Peyer's patch (tissue), 4 donors: ENCODE measurements around the gene ZG16. TPM values are rescaled to one million over a fixed set of nuclear protein-coding genes. Genes with fewer than 3 reads are reported as not detected.
"Not testable (repeated sequence)": the region's sequence is repeated elsewhere in the genome, so short reads cannot be mapped to it uniquely, and the experiment has no call there.

Experiments used
- DNase-seq, 3 donors: peaks; one replicate each; pipeline ENCODE4 v3.0.0-alpha.2; 2017 to 2019
- H3K27ac ChIP-seq, 4 donors: fragments of 200-600 bp; sonication (generic); one replicate each; pipeline ENCODE4 v1.5.1; 2016 to 2019
- H3K27me3 ChIP-seq, 2 donors: fragments of 200-600 bp; sonication (generic); one replicate each; pipeline ENCODE4 v1.5.1; 2019
- H3K36me3 ChIP-seq, 3 donors: fragments of 200-600 bp; sonication (generic); one replicate each; pipeline ENCODE4 v1.5.1; 2016 to 2019
- H3K4me1 ChIP-seq, 4 donors: fragments of 200-600 bp; sonication (generic); one replicate each; pipeline ENCODE4 v1.5.1; 2016 to 2019
- H3K4me3 ChIP-seq, 4 donors: fragments of 200-600 bp; sonication (generic); 1 replicate in 3 of 4; 2 replicates in 1 of 4; pipeline ENCODE4 v1.5.1; 2016 to 2019; ENCODE audit warnings: mild to moderate bottlenecking in 1 of 4
- H3K9me3 ChIP-seq, 4 donors: fragments of 200-600 bp; sonication (generic); one replicate each; pipeline ENCODE4 v1.5.1; 2016 to 2019; ENCODE audit warnings: mild to moderate bottlenecking in 1 of 4
- POLR2A ChIP-seq, 2 donors: fragments of 450-650 bp; IDR thresholded peaks; one replicate each; pipeline ENCODE4 v1.5.1; 2017; ENCODE audit warnings: antibody characterized with exemption in 2 of 2, mild to moderate bottlenecking in 2 of 2, moderate library complexity in 2 of 2
- total RNA-seq, 4 donors: library from RNA; depleted of rRNA; stranded (reverse); fragments of >200 nt; gene quantifications; one replicate each; pipeline ENCODE4 v1.1.0, GENCODE V29; 2016
- TF ChIP-seq, protein P1 (sequence below), 6 experiments: fragments of 450-650 bp in 4 of 6; fragments of 200-600 bp in 2 of 6; sonication (generic) in 1 of 6; IDR thresholded peaks; one replicate each; pipeline ENCODE4 v1.5.1; 2017 to 2019; ENCODE audit warnings: antibody characterized with exemption in 6 of 6, mild to moderate bottlenecking in 3 of 6, moderate library complexity in 1 of 6

ZG16 gene
- 100 to 1,000 TPM in 3 of 4 donors, 1 to 10 TPM in 1; 9.9 to 585 (median 158) TPM for total RNA-seq

GRCh38 chr16:29777576-29778350 is at the start of gene ZG16:
Gene ZG16 (plus strand): TSS chr16:29778256. CDS start chr16:29779267, 1,011 bp downstream.
- peak within 1 kb of the TSS in 1 of 4 donors; percentile 16 for H3K4me3 ChIP-seq
- H3K9me3 ChIP-seq, result no peaks in the 10 kb centered on the region
- H3K27me3 ChIP-seq, result no peaks in the 10 kb centered on the region
- H3K4me1 ChIP-seq, result no peaks in the 10 kb centered on the region
- H3K36me3 ChIP-seq, result peaks cover 0 to 6% (median 0%) of the 10 kb centered on the region in 3 donors
- H3K27ac ChIP-seq, result peak within 1 kb of the TSS in 2 of 4 donors; percentile 34 to 59
- no peak for DNase-seq
- TF ChIP-seq POLR2A (IDR thresholded peaks at IDR 0.05), result no peak
- TF ChIP-seq, protein P1, sequence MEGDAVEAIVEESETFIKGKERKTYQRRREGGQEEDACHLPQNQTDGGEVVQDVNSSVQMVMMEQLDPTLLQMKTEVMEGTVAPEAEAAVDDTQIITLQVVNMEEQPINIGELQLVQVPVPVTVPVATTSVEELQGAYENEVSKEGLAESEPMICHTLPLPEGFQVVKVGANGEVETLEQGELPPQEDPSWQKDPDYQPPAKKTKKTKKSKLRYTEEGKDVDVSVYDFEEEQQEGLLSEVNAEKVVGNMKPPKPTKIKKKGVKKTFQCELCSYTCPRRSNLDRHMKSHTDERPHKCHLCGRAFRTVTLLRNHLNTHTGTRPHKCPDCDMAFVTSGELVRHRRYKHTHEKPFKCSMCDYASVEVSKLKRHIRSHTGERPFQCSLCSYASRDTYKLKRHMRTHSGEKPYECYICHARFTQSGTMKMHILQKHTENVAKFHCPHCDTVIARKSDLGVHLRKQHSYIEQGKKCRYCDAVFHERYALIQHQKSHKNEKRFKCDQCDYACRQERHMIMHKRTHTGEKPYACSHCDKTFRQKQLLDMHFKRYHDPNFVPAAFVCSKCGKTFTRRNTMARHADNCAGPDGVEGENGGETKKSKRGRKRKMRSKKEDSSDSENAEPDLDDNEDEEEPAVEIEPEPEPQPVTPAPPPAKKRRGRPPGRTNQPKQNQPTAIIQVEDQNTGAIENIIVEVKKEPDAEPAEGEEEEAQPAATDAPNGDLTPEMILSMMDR (IDR thresholded peaks at IDR 0.05), result no peak

- no peaks in the 10 kb centered on the region for H3K9me3 ChIP-seq
- peaks cover 0 to 5% (median 0%) of the 10 kb centered on the region in 4 donors for H3K4me1 ChIP-seq
- TF ChIP-seq POLR2A (IDR thresholded peaks at IDR 0.05), result no peak
- TF ChIP-seq, protein P1 (IDR thresholded peaks at IDR 0.05), result peak in 4 of 6 experiments; percentile 34 to 64 (median 61)
- H3K4me3 ChIP-seq, result no peak overlapping the region
- DNase-seq, result peak in 1 of 3 donors; percentile 42
- H3K27ac ChIP-seq, result no peak overlapping the region
- no peaks in the 10 kb centered on the region for H3K36me3 ChIP-seq
- H3K27me3 ChIP-seq, result no peaks in the 10 kb centered on the region
Measured at GRCh38 chr16:29729116-29729521, 48.9 kb upstream of the ZG16 start.

- Histone ChIP-seq H3K27me3 (no peaks in the 10 kb centered on the region), H3K36me3 (no peaks in the 10 kb centered on the region), H3K27ac (peak overlapping the region in 1 of 4 donors; percentile 58), H3K4me3 (no peak overlapping the region), H3K4me1 (peaks cover 0 to 5% (median 0%) of the 10 kb centered on the region in 4 donors), H3K9me3 (no peaks in the 10 kb centered on the region)
- no peak for TF ChIP-seq POLR2A (IDR thresholded peaks at IDR 0.05)
- TF ChIP-seq, protein P1 (IDR thresholded peaks at IDR 0.05), result no peak
- peak in 1 of 3 donors; percentile 54 for DNase-seq
Measured at GRCh38 chr16:29730649-29731048, 47.4 kb upstream of the ZG16 start.

DNA sequence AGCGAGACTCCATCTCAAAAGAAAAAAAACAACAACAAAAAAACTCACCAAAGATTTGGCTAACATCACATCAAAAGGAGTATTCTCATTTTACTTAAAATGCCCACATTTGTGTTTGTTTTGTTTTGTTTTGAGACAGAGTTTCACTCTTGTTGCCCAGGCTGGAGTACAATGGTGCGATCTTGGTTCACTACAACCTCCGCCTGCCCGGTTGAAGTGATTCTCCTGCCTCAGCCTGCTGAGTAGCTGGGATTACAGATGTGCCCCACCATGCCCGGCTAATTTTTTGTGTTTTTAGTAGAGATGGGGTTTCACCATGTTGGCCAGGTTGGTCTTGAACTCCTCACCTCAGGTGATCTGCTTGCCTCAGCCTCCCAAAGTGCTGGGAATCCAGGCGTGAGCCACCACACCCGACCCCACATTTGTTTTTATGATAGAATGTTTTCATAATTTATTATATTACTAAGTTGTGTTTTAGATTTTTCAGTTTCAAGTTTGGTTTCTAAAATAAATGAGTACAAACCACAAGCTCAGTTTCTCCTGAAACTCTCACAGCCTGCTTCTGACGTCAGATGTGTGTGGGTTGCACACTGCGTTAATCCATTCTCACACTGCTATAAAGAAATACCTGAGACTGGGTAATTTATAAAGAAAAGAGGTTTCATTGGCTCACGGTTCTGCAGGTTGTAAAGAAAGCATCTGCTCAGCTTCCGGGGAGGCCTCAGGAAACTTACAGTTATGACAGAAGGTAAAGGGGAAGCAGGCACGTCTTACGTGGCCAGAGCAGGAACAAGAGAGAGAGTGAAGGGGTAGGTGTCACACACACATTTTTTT is 46.1 kb upstream of the ZG16 start:
- not testable (repeated sequence) for H3K4me3 ChIP-seq, H3K4me1 ChIP-seq, H3K27me3 ChIP-seq, H3K9me3 ChIP-seq, H3K27ac ChIP-seq, H3K36me3 ChIP-seq
- peak in 1 of 3 donors; percentile 48 for DNase-seq

DNA sequence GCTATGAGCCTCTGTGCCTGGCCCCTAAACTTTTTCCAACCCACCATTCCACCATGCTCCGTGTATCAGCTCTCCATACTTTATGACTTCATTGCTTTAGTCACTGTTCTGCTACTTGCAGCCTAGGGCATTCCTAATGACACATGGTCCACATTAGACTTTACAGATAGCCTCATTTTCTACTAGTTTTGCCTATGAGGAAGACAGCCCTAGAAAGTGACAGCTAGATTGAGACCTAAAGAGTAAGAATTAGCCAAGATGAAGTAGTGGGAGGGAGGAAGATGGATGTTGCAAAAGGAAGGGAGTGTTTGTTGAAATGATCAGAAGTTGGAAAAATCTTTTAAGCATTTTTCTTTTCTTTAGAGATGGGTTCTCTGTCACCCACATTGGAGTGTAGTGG is 43.3 kb upstream of the ZG16 start:
- no peak overlapping the region for H3K4me3 ChIP-seq
- H3K27ac ChIP-seq, result no peak overlapping the region
- H3K9me3 ChIP-seq, result no peaks in the 10 kb centered on the region
- TF ChIP-seq, protein P1 (IDR thresholded peaks at IDR 0.05), result no peak
- no peak for TF ChIP-seq POLR2A (IDR thresholded peaks at IDR 0.05)
- H3K4me1 ChIP-seq, result peaks cover 0 to 28% (median 19%) of the 10 kb centered on the region in 4 donors
- no peaks in the 10 kb centered on the region for H3K36me3 ChIP-seq
- peak in 1 of 3 donors; percentile 2 for DNase-seq
- H3K27me3 ChIP-seq, result no peaks in the 10 kb centered on the region
